ENCODE measurements around the gene MAX.

MAX gene

GRCh38 chr14:65072937-65073336, 29.4 kb downstream of the MAX start:
- DNase-seq (ENCODE audit: low spot score in 2 of 2): no peak
- no peaks in the 10 kb centered on the region for H3K27me3 Mint-ChIP-seq
- no peak for ATAC-seq (ENCODE audit: low read depth)
- H3K4me1 Mint-ChIP-seq: peaks cover 11% of the 10 kb centered on the region
- no peak overlapping the region for H3K27ac Mint-ChIP-seq
- no peak overlapping the region for H3K4me3 Mint-ChIP-seq
- no peaks in the 10 kb centered on the region for H3K9me3 Mint-ChIP-seq
- H3K36me3 Mint-ChIP-seq: peaks cover 29% of the 10 kb centered on the region

DNA sequence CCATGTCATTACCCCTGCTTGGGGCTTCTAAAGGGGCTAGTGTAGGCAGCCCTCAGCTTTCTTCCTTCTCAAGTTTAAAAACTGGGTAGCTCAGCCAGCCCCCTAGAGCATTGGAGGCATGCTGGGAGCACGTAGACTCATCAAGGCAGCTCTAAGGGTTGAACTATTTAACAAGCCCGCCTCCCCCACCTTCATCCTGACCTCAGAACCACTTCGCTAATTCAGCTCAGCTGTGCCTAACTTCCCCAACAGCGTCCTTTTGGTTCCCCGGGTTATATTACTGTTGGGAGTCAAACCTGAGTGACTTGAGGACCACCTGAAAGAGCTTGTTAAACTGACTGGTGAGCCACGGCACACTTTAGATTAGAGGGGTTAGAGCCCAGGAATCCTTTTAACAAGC, 30.1 kb downstream of the MAX start:
- no peak overlapping the region for H3K4me3 Mint-ChIP-seq
- H3K4me1 Mint-ChIP-seq: peaks cover 11% of the 10 kb centered on the region
- H3K36me3 Mint-ChIP-seq: peaks cover 26% of the 10 kb centered on the region
- ATAC-seq (ENCODE audit: low read depth) (no peak), DNase-seq (ENCODE audit: low spot score in 2 of 2) (no peak)
- no peaks in the 10 kb centered on the region for H3K27me3 Mint-ChIP-seq
- H3K9me3 Mint-ChIP-seq: no peaks in the 10 kb centered on the region
- H3K27ac Mint-ChIP-seq: no peak overlapping the region

GRCh38 chr14:65071544-65071943, 30.8 kb downstream of the MAX start:
- no peak overlapping the region for H3K4me3 Mint-ChIP-seq
- H3K36me3 Mint-ChIP-seq: peaks cover 25% of the 10 kb centered on the region
- no peak overlapping the region for H3K27ac Mint-ChIP-seq
- peaks cover 11% of the 10 kb centered on the region for H3K4me1 Mint-ChIP-seq
- DNase-seq (ENCODE audit: low spot score in 2 of 2) (no peak), ATAC-seq (ENCODE audit: low read depth) (no peak)
- no peaks in the 10 kb centered on the region for H3K27me3 Mint-ChIP-seq
- no peaks in the 10 kb centered on the region for H3K9me3 Mint-ChIP-seq

DNA sequence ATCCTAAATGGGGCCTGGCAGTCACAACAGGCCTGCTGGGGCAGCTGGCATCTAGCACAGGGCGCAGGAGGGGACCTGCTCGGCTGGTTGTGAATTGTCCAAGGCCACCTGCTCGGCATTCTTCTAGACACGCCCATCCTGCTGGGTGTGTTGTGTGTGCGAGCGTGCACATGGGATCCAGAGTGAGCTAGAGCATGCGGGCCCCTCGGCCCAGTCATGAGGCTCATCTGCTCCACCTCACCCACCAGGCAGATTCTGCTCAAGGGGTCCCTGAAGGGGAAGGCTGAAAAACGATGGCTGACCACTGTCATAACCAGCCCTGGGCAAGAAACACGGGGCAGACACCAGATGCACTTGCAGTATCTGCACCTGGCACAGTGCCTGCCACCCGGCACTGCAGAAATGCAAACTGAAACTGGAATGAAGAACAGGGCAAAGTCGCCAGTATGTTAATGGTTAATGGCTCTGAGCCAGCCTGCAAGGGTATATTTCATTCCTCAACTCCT, 31.8 kb downstream of the MAX start:
- H3K4me3 Mint-ChIP-seq: no peak overlapping the region
- no peaks in the 10 kb centered on the region for H3K9me3 Mint-ChIP-seq
- H3K4me1 Mint-ChIP-seq: peaks cover 11% of the 10 kb centered on the region
- H3K36me3 Mint-ChIP-seq: peaks cover 27% of the 10 kb centered on the region
- H3K27ac Mint-ChIP-seq: no peak overlapping the region
- DNase-seq (ENCODE audit: low spot score in 2 of 2) (no peak), ATAC-seq (ENCODE audit: low read depth) (no peak)
- H3K27me3 Mint-ChIP-seq: no peaks in the 10 kb centered on the region

- H3K4me3 Mint-ChIP-seq: no peak overlapping the region
- H3K9me3 Mint-ChIP-seq: no peaks in the 10 kb centered on the region
- no peak for DNase-seq (ENCODE audit: low spot score in 2 of 2)
- peaks cover 8% of the 10 kb centered on the region for H3K4me1 Mint-ChIP-seq
- no peak for ATAC-seq (ENCODE audit: low read depth)
- H3K36me3 Mint-ChIP-seq: peaks cover 25% of the 10 kb centered on the region
- H3K27me3 Mint-ChIP-seq: no peaks in the 10 kb centered on the region
- H3K27ac Mint-ChIP-seq: no peak overlapping the region
These were observed 32.4 kb downstream of the MAX start for GRCh38 chr14:65069874-65070413.

GRCh38 chr14:65065719-65066118, 36.6 kb downstream of the MAX start:
- H3K4me3 Mint-ChIP-seq: no peak overlapping the region
- no peaks in the 10 kb centered on the region for H3K27me3 Mint-ChIP-seq
- H3K36me3 Mint-ChIP-seq: peaks cover 44% of the 10 kb centered on the region
- DNase-seq (ENCODE audit: low spot score in 2 of 2) (no peak), ATAC-seq (ENCODE audit: low read depth) (no peak)
- no peaks in the 10 kb centered on the region for H3K4me1 Mint-ChIP-seq
- H3K9me3 Mint-ChIP-seq: no peaks in the 10 kb centered on the region
- no peak overlapping the region for H3K27ac Mint-ChIP-seq

DNA sequence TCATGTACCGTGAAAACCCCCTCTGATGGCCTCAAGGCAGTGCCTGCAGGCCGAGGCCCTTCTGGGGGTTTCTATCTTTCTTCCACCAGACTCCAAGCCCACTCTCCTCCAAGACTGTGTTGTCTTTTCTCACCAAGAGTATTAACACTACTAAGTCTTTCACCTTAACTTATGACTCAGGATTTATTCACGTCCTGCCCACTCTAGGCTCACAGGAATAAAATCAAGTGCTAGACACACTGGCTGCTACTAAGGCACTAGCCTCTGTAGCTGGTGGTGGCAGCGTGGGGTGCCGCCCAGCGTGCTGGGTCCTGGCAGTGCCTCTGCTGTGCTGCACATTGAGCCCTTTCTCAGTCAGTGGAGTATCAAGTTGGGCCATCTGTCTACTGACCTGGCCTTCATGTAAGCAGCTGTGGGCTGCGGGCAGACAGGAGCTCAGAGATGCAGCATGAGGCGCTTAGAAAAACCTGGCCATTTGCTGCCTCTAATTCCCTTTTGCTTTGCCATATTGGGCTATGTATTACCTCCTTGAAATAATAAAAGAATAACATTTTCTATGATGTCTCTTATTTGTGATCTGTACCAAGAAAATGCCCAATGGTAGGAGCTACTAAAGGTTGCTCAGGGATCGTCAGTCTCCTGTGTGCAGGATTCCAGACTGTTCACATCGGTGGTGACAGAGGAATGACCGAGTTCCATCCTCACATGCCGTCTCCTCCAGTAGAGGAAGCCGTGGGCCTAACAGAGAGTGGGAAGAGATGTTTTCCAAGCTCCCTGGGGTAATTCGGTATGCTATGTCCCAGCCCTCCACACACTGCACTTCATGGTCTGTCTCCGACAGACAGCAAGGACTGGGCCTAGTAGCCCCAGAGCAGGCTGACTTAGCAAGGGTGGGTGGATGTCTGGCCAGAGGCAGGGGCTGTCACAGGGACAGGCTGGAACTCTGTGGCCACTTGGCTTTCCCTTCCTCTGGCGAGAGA, 39.9 kb downstream of the MAX start:
- no peak for ATAC-seq (ENCODE audit: low read depth)
- Mint-ChIP-seq H3K36me3 (peaks cover 40% of the 10 kb centered on the region), H3K9me3 (no peaks in the 10 kb centered on the region), H3K4me1 (no peaks in the 10 kb centered on the region), H3K4me3 (no peak overlapping the region), H3K27me3 (no peaks in the 10 kb centered on the region), H3K27ac (no peak overlapping the region)
- DNase-seq (ENCODE audit: low spot score in 2 of 2): no peak

DNA sequence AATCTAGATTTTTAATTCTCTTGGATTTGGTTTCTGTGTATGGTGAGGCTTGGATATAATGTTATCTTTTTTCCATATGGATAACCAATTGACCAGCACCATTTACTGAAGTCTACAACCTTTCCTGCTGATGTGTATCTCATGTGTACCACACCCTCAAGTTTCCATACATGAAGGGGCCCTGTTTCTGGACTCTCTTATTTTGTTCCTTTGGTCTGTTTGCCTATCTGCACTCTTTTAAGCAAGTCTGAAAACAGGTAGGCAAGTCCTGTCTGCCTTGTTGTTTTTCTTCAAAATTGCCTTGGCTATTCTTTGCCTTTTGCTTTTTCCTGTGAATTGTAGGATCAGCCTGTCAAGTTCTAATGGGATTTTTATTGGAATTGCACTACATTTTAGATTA, 44.6 kb downstream of the MAX start:
- no peaks in the 10 kb centered on the region for H3K9me3 Mint-ChIP-seq
- no peak overlapping the region for H3K27ac Mint-ChIP-seq
- H3K4me3 Mint-ChIP-seq: no peak overlapping the region
- peaks cover 25% of the 10 kb centered on the region for H3K36me3 Mint-ChIP-seq
- no peaks in the 10 kb centered on the region for H3K27me3 Mint-ChIP-seq
- ATAC-seq (ENCODE audit: low read depth): no peak
- DNase-seq (ENCODE audit: low spot score in 2 of 2): no peak
- no peaks in the 10 kb centered on the region for H3K4me1 Mint-ChIP-seq

DNA sequence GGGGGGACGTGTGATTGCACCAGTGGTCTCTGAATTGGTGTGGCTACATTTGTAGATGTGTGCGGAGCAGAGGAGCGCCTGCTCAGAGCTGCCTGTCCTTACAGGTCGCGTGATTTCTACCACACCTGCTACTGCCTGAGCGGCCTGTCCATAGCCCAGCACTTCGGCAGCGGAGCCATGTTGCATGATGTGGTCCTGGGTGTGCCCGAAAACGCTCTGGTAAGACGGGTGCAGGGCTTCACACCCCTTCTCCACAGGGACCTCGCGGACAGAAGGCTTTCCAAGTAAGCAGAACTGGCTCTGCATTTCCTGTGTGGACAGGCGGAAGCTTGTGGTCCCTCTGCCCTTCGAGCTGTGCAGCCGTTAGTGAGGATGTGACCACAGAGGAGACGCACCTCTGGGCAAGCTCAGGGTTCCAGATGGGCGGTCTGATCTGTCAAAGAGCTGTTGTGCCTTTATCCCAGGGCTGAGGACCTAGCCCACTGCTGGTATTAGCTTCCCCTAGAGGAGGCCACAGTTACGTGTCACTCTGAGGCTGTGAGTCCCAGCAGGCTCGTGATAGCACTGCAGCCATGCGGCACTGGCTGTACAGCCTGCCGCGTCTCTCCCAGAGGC, 47.7 kb downstream of the MAX start:
- Mint-ChIP-seq H3K27ac (no peak overlapping the region), H3K36me3 (peaks cover 8% of the 10 kb centered on the region), H3K4me1 (no peaks in the 10 kb centered on the region), H3K9me3 (no peaks in the 10 kb centered on the region), H3K4me3 (no peak overlapping the region), H3K27me3 (no peaks in the 10 kb centered on the region)
- ATAC-seq (ENCODE audit: low read depth) (no peak), DNase-seq (ENCODE audit: low spot score in 2 of 2) (no peak)

DNA sequence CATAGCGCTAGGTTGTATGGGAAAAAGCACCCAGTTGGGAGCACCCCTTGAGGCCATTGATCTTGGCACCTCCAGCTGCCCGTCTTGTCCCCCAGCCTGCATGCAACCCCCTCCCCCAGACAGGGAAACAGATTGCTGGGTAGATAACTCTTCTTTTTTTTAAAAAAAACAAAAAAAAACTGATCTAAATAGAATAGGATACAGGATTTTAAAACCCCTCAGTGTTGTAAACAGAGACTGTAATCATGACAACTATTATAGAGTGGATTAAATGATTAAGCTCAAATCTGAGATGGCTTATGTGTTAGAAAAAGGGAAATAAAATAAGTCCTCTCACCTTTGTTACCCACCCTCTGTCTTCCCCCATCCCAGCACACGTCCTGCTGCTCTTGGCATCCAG, 48.9 kb downstream of the MAX start:
- H3K27me3 Mint-ChIP-seq: no peaks in the 10 kb centered on the region
- no peak overlapping the region for H3K27ac Mint-ChIP-seq
- H3K4me3 Mint-ChIP-seq: no peak overlapping the region
- DNase-seq (ENCODE audit: low spot score in 2 of 2): no peak
- no peak for ATAC-seq (ENCODE audit: low read depth)
- H3K36me3 Mint-ChIP-seq: peaks cover 7% of the 10 kb centered on the region
- H3K4me1 Mint-ChIP-seq: no peaks in the 10 kb centered on the region
- H3K9me3 Mint-ChIP-seq: no peaks in the 10 kb centered on the region

DNA sequence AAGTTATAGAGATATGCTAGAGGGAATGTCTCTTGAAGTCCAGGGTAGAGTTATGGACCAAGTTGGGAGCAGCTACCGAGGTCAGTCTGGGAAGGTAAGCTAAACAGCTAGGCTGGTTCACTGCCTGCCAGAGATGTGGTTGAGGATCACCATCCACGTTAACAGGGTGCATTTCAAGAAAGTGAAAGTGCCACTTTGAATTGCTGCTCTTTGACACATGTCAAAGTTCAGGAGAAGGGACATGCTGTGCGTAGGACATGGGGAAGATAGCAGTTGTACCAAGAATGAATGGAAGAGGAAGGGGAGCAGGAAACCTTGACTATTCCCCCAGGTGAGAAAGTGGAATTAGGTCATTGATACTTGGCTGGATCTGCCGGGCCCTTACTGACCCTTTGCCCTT, 49.5 kb downstream of the MAX start:
- H3K27me3 Mint-ChIP-seq: no peaks in the 10 kb centered on the region
- H3K4me3 Mint-ChIP-seq: no peak overlapping the region
- H3K4me1 Mint-ChIP-seq: no peaks in the 10 kb centered on the region
- no peaks in the 10 kb centered on the region for H3K9me3 Mint-ChIP-seq
- H3K27ac Mint-ChIP-seq: peak overlapping the region; percentile 26
- DNase-seq (ENCODE audit: low spot score in 2 of 2) (no peak), ATAC-seq (ENCODE audit: low read depth) (no peak)
- H3K36me3 Mint-ChIP-seq: peaks cover 7% of the 10 kb centered on the region

DNA sequence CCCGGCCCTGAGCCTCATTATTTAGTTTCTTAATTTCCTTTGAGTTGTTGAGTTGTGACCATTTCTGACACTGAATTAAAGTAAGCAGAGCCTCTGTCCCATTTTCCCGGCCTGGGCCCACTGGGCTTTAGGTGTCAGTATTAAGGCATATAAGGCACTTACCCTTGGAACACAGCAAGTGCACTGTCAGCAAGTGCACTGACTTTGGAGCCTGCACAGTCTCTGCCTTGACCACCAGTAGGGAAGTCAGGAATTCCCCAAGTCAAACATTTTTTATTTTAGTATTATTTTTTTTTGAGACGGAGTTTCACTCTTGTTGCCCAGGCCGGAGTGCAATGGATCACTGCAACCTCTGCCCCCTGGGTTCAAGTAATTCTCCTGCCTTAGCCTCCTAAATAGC, 56.6 kb downstream of the MAX start:
- DNase-seq (ENCODE audit: low spot score in 2 of 2) (no peak), ATAC-seq (ENCODE audit: low read depth) (no peak)
- no peaks in the 10 kb centered on the region for H3K9me3 Mint-ChIP-seq
- H3K27me3 Mint-ChIP-seq: no peaks in the 10 kb centered on the region
- H3K4me3 Mint-ChIP-seq: no peak overlapping the region
- H3K27ac Mint-ChIP-seq: no peak overlapping the region
- H3K4me1 Mint-ChIP-seq: peaks cover 13% of the 10 kb centered on the region
- peaks cover 16% of the 10 kb centered on the region for H3K36me3 Mint-ChIP-seq

GRCh38 chr14:65045006-65045405, 57.3 kb downstream of the MAX start:
- Mint-ChIP-seq H3K27me3 (no peaks in the 10 kb centered on the region), H3K4me1 (peaks cover 13% of the 10 kb centered on the region), H3K9me3 (no peaks in the 10 kb centered on the region), H3K4me3 (no peak overlapping the region), H3K36me3 (peaks cover 18% of the 10 kb centered on the region), H3K27ac (no peak overlapping the region)
- DNase-seq (ENCODE audit: low spot score in 2 of 2): no peak
- no peak for ATAC-seq (ENCODE audit: low read depth)

DNA sequence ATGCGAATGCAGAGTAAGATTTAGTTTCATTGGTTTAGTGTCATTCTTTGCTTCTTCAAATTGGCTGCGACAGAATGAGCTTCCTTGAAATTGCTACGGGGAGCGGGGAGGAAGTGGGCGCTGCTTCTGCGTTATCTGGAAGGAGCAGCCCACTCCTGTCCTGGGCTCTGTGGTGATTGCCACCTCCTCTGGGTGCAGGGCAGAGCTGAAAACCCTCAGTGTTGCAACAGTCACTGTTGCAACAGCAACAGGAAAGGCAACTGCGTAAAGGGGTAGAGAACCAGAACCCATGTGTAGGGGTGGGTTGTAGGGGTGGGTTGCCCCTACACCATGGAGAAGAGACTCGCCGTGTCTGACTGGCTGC, 57.7 kb downstream of the MAX start:
- Mint-ChIP-seq H3K27me3 (no peaks in the 10 kb centered on the region), H3K36me3 (peaks cover 18% of the 10 kb centered on the region), H3K4me1 (peaks cover 13% of the 10 kb centered on the region), H3K4me3 (no peak overlapping the region), H3K9me3 (no peaks in the 10 kb centered on the region), H3K27ac (no peak overlapping the region)
- no peak for ATAC-seq (ENCODE audit: low read depth)
- no peak for DNase-seq (ENCODE audit: low spot score in 2 of 2)

Measured in memory B cell (primary cell).